ENCODE results near the gene BAHD1. TPM values are rescaled to one million over a fixed set of nuclear protein-coding genes. Genes with fewer than 3 reads are reported as not detected.

BAHD1 gene
- total RNA-seq, 2 donors from 2014 or later: 16.6 to 20.3 TPM

GRCh38 chr15:40436116-40436891 lies 4.4 kb upstream of the BAHD1 start:
- Mint-ChIP-seq H3K4me1 (peaks cover 11% of the 10 kb centered on the region), H3K36me3 (ENCODE audit: low read depth) (peaks cover 7% of the 10 kb centered on the region), H3K27ac (no peak overlapping the region), H3K9me3 (no peaks in the 10 kb centered on the region), H3K4me3 (peak overlapping the region; percentile 52), H3K27me3 (peaks cover 20% of the 10 kb centered on the region)
- ATAC-seq (replicated peaks): no peak

- Mint-ChIP-seq H3K36me3 (ENCODE audit: low read depth) (peaks cover 7% of the 10 kb centered on the region), H3K4me3 (peak overlapping the region; percentile 52), H3K4me1 (peaks cover 11% of the 10 kb centered on the region), H3K27ac (no peak overlapping the region), H3K9me3 (no peaks in the 10 kb centered on the region), H3K27me3 (peaks cover 20% of the 10 kb centered on the region)
- no peak for ATAC-seq (replicated peaks)
These were observed 3.6 kb upstream of the BAHD1 start for GRCh38 chr15:40436892-40437751.

- Mint-ChIP-seq H3K27ac (no peak overlapping the region), H3K4me3 (peak overlapping the region; percentile 52), H3K4me1 (peaks cover 19% of the 10 kb centered on the region), H3K27me3 (peaks cover 20% of the 10 kb centered on the region), H3K9me3 (no peaks in the 10 kb centered on the region), H3K36me3 (ENCODE audit: low read depth) (peaks cover 7% of the 10 kb centered on the region)
- ATAC-seq (replicated peaks): no peak
These were observed 2.7 kb upstream of the BAHD1 start for GRCh38 chr15:40437752-40438687.

- Mint-ChIP-seq H3K4me3 (no peak overlapping the region), H3K9me3 (no peaks in the 10 kb centered on the region), H3K4me1 (peaks cover 26% of the 10 kb centered on the region), H3K27ac (no peak overlapping the region), H3K27me3 (peaks cover 20% of the 10 kb centered on the region), H3K36me3 (ENCODE audit: low read depth) (peaks cover 7% of the 10 kb centered on the region)
- no peak for ATAC-seq (replicated peaks)
These were observed 2.0 kb upstream of the BAHD1 start for GRCh38 chr15:40438712-40439111.

GRCh38 chr15:40439461-40439959 lies 1.2 kb upstream of the BAHD1 start:
- no peak for ATAC-seq (replicated peaks)
- Mint-ChIP-seq H3K4me3 (peak overlapping the region; percentile 99), H3K9me3 (no peaks in the 10 kb centered on the region), H3K36me3 (ENCODE audit: low read depth) (peaks cover 7% of the 10 kb centered on the region), H3K4me1 (peaks cover 34% of the 10 kb centered on the region), H3K27ac (peak overlapping the region; percentile 97), H3K27me3 (peaks cover 20% of the 10 kb centered on the region)

- ATAC-seq (replicated peaks): peak; percentile 11
- Mint-ChIP-seq H3K27me3 (peaks cover 20% of the 10 kb centered on the region), H3K27ac (peak overlapping the region; percentile 97)
These were observed 602 bp upstream of the BAHD1 start for GRCh38 chr15:40439960-40440742.

GRCh38 chr15:40441565-40442531 lies 1.1 kb downstream of the BAHD1 start:
- Mint-ChIP-seq H3K27ac (peak overlapping the region; percentile 74), H3K4me3 (peak overlapping the region; percentile 72), H3K4me1 (peaks cover 30% of the 10 kb centered on the region), H3K36me3 (ENCODE audit: low read depth) (peaks cover 7% of the 10 kb centered on the region), H3K9me3 (no peaks in the 10 kb centered on the region), H3K27me3 (peaks cover 16% of the 10 kb centered on the region)
- ATAC-seq (replicated peaks): no peak

More at GRCh38 chr15:40439960-40440742, 602 bp upstream of the BAHD1 start:
- Mint-ChIP-seq H3K4me1 (peaks cover 34% of the 10 kb centered on the region), H3K4me3 (peak overlapping the region; percentile 99), H3K36me3 (ENCODE audit: low read depth) (peaks cover 7% of the 10 kb centered on the region), H3K9me3 (no peaks in the 10 kb centered on the region)

GRCh38 chr15:40443255-40443654 lies 2.5 kb downstream of the BAHD1 start:
- Mint-ChIP-seq H3K27me3 (peaks cover 7% of the 10 kb centered on the region), H3K36me3 (ENCODE audit: low read depth) (peaks cover 7% of the 10 kb centered on the region), H3K4me3 (peak overlapping the region; percentile 72), H3K9me3 (no peaks in the 10 kb centered on the region), H3K27ac (peak overlapping the region; percentile 74), H3K4me1 (peaks cover 30% of the 10 kb centered on the region)
- no peak for ATAC-seq (replicated peaks)

- Mint-ChIP-seq H3K27me3 (peaks cover 2% of the 10 kb centered on the region), H3K4me3 (peak overlapping the region; percentile 72), H3K36me3 (ENCODE audit: low read depth) (peaks cover 7% of the 10 kb centered on the region), H3K4me1 (peaks cover 30% of the 10 kb centered on the region), H3K9me3 (no peaks in the 10 kb centered on the region), H3K27ac (peak overlapping the region; percentile 16)
- no peak for ATAC-seq (replicated peaks)
These were observed 3.1 kb downstream of the BAHD1 start for GRCh38 chr15:40443846-40444245.

GRCh38 chr15:40444736-40445135 lies 4.0 kb downstream of the BAHD1 start:
- H3K9me3 Mint-ChIP-seq: no peaks in the 10 kb centered on the region
- no peak overlapping the region for H3K27ac Mint-ChIP-seq
- H3K36me3 Mint-ChIP-seq (ENCODE audit: low read depth): peaks cover 6% of the 10 kb centered on the region
- no peaks in the 10 kb centered on the region for H3K27me3 Mint-ChIP-seq
- peaks cover 33% of the 10 kb centered on the region for H3K4me1 Mint-ChIP-seq
- no peak overlapping the region for H3K4me3 Mint-ChIP-seq
- no peak for ATAC-seq (replicated peaks)

- H3K9me3 Mint-ChIP-seq: no peaks in the 10 kb centered on the region
- no peak overlapping the region for H3K27ac Mint-ChIP-seq
- H3K36me3 Mint-ChIP-seq (ENCODE audit: low read depth): no peaks in the 10 kb centered on the region
- ATAC-seq (replicated peaks): no peak
- H3K4me3 Mint-ChIP-seq: no peak overlapping the region
- no peaks in the 10 kb centered on the region for H3K27me3 Mint-ChIP-seq
- H3K4me1 Mint-ChIP-seq: peaks cover 34% of the 10 kb centered on the region
These were observed 4.7 kb downstream of the BAHD1 start for GRCh38 chr15:40445421-40445922.

- no peaks in the 10 kb centered on the region for H3K36me3 Mint-ChIP-seq (ENCODE audit: low read depth)
- ATAC-seq (replicated peaks): no peak
- H3K4me1 Mint-ChIP-seq: peaks cover 35% of the 10 kb centered on the region
- no peak overlapping the region for H3K27ac Mint-ChIP-seq
- H3K27me3 Mint-ChIP-seq: no peaks in the 10 kb centered on the region
- H3K4me3 Mint-ChIP-seq: no peak overlapping the region
- no peaks in the 10 kb centered on the region for H3K9me3 Mint-ChIP-seq
These were observed 5.4 kb downstream of the BAHD1 start for GRCh38 chr15:40446144-40446543.
